Smooth muscle cell (in vitro differentiated cells): ENCODE results near the gene PITPNC1. TPM values are rescaled to one million over a fixed set of nuclear protein-coding genes. Genes with fewer than 3 reads are reported as not detected.
A peak's percentile ranks its signal among the peaks of the same experiment; 100 is the strongest.
"Not testable (repeated sequence)": the region's sequence is repeated elsewhere in the genome, so short reads cannot be mapped to it uniquely, and the experiment has no call there.

Experiments used
- DNase-seq: peaks from one replicate; lab custom pipeline; 2025; ENCODE audit not compliant: unreplicated experiment; lab: John Stamatoyannopoulos, UW
- H2AFZ ChIP-seq: fragments of 200-600 bp; sonication (generic); 2 replicates; pipeline ENCODE4 v1.6.0; 2016; ENCODE audit warnings: antibody characterized with exemption, low read depth, mild to moderate bottlenecking
- H3F3A ChIP-seq: fragments of 200-600 bp; sonication (generic); 2 replicates; pipeline ENCODE4 v1.6.0; 2017; ENCODE audit warnings: antibody characterized with exemption, low read depth
- H3K27ac ChIP-seq: fragments of 200-600 bp; sonication (generic); 2 replicates; pipeline ENCODE4 v1.5.1; 2016; ENCODE audit warnings: low read depth, mild to moderate bottlenecking
- H3K27me3 ChIP-seq: fragments of 200-600 bp; sonication (generic); 2 replicates; pipeline ENCODE4 v1.6.1; 2016; ENCODE audit warnings: low read depth, mild to moderate bottlenecking
- H3K36me3 ChIP-seq: fragments of 200-600 bp; sonication (generic); 2 replicates; pipeline ENCODE4 v1.5.1; 2016; ENCODE audit warnings: low read depth
- H3K4me1 ChIP-seq: fragments of 200-600 bp; sonication (generic); 2 replicates; pipeline ENCODE4 v1.5.1; 2016; ENCODE audit warnings: low read depth
- H3K4me2 ChIP-seq: fragments of 200-600 bp; sonication (generic); 2 replicates; pipeline ENCODE4 v1.6.0; 2016; ENCODE audit warnings: mild to moderate bottlenecking
- H3K4me3 ChIP-seq: fragments of 200-600 bp; sonication (generic); 2 replicates; pipeline ENCODE4 v1.5.1; 2016; ENCODE audit warnings: mild to moderate bottlenecking
- H3K79me2 ChIP-seq: fragments of 200-600 bp; sonication (generic); 2 replicates; pipeline ENCODE4 v1.6.0; 2016; ENCODE audit warnings: low read depth, mild to moderate bottlenecking
- H3K9ac ChIP-seq: fragments of 200-600 bp; sonication (generic); 2 replicates; pipeline ENCODE4 v1.6.0; 2016; ENCODE audit warnings: low read depth
- H3K9me3 ChIP-seq: fragments of 200-600 bp; sonication (generic); replicated peaks from 2 replicates; pipeline ENCODE4 v1.5.1; 2016; ENCODE audit warnings: low read depth
- H4K20me1 ChIP-seq: fragments of 200-600 bp; sonication (generic); 2 replicates; pipeline ENCODE4 v1.6.0; 2016; ENCODE audit warnings: low read depth
- WGBS: methylation state at CpG from one replicate; pipeline ENCODE4 v1.1.7; 2016; ENCODE audit warnings: low lambda C conversion rate; 5-methylcytosine and 5-hydroxymethylcytosine counted together
- polyA plus RNA-seq: library from polyadenylated mRNA; unstranded; fragments of >200 nt; fragmentation: Nextera tagmentation; extraction: Ambion mirVana; gene quantifications from 2 replicates; pipeline ENCODE4 v1.2.1, GENCODE V29; 2016
- total RNA-seq: library from RNA; depleted of rRNA; stranded (reverse); fragments of >200 nt; gene quantifications from 2 replicates; pipeline ENCODE4 v1.2.3, GENCODE V29; 2014
- TF ChIP-seq, protein P1 (sequence below): fragments of 200-600 bp; sonication (generic); IDR thresholded peaks from 2 replicates; pipeline ENCODE4 v1.5.1; 2017; ENCODE audit warnings: borderline replicate concordance, mild to moderate bottlenecking, antibody characterized with exemption; ENCODE audit not compliant: insufficient read depth, poor library complexity, severe bottlenecking

The PITPNC1 gene
- total and polyA plus RNA-seq, 2 experiments from 2014 or later, result 9.6 to 12.5 TPM

DNA sequence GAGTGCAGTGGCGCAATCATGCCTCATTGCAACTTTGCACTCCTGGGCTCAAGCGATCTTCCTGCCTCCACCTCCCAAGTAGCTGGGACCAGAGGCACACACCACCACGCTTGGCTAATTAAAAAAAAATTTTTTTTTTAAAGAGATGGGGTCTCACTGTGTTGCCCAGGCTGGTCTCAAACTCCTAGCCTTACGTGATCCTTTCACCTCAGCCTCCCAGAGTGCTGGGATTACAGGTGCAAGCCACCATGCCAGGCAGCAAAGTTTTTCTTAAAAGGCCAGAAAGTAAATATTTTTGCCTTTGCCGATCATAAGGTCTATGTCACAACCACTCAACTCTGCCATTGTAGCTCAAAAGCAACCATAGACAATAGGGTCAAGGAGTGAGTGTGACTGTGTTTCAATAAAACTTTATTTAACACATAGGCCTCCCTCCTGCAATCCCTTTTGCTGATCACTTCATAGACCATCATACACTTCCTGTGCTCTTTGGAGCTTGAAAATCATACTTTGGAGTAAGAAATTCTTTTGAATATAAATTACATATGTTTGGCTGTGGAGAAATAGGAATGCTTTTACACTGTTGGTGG is 48.6 kb downstream of the PITPNC1 start:
- 98% methylated on average over 5 of the region's 5 CpGs for whole genome bisulfite sequencing
- Histone ChIP-seq H4K20me1 (no peaks in the 10 kb centered on the region), H3K4me1 (no peaks in the 10 kb centered on the region), H3K4me2 (no peak overlapping the region), H3K27ac (no peak overlapping the region), H2AFZ (no peak overlapping the region), H3K4me3 (no peak overlapping the region), H3K9ac (no peak overlapping the region), H3K36me3 (no peaks in the 10 kb centered on the region), H3F3A (no peaks in the 10 kb centered on the region), H3K27me3 (no peaks in the 10 kb centered on the region), H3K79me2 (no peaks in the 10 kb centered on the region), H3K9me3 (no peaks in the 10 kb centered on the region)
- DNase-seq, result no peak
- TF ChIP-seq, protein P1, sequence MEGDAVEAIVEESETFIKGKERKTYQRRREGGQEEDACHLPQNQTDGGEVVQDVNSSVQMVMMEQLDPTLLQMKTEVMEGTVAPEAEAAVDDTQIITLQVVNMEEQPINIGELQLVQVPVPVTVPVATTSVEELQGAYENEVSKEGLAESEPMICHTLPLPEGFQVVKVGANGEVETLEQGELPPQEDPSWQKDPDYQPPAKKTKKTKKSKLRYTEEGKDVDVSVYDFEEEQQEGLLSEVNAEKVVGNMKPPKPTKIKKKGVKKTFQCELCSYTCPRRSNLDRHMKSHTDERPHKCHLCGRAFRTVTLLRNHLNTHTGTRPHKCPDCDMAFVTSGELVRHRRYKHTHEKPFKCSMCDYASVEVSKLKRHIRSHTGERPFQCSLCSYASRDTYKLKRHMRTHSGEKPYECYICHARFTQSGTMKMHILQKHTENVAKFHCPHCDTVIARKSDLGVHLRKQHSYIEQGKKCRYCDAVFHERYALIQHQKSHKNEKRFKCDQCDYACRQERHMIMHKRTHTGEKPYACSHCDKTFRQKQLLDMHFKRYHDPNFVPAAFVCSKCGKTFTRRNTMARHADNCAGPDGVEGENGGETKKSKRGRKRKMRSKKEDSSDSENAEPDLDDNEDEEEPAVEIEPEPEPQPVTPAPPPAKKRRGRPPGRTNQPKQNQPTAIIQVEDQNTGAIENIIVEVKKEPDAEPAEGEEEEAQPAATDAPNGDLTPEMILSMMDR, result no peak

DNA sequence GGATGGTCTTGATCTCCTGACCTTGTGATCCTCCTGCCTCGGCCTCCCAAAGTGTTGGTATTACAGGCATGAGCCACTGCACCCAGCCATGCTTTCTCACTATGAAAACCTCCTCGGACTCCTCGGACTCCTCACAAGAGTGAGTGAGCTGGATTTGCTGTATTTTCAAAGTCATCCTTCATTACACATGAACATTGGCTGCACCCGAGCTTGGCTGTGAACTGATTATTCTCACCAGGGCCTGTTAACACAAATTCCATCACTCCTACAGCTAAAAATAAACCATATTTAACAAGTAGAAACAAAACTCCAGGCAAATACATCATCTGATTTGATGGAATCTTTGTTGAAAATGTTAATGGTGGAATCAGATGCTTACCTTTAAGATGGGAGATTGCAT is 50.3 kb downstream of the PITPNC1 start:
- Histone ChIP-seq H3F3A (peaks cover 4% of the 10 kb centered on the region), H3K27me3 (no peaks in the 10 kb centered on the region), H4K20me1 (no peaks in the 10 kb centered on the region), H3K9me3 (no peaks in the 10 kb centered on the region), H3K79me2 (no peaks in the 10 kb centered on the region), H3K36me3 (no peaks in the 10 kb centered on the region), H3K9ac (no peak overlapping the region), H3K4me1 (no peaks in the 10 kb centered on the region), H3K27ac (no peak overlapping the region), H2AFZ (no peak overlapping the region), H3K4me3 (no peak overlapping the region), H3K4me2 (no peak overlapping the region)
- no peak for DNase-seq
- 95% methylated on average over 4 of the region's 4 CpGs for WGBS
- TF ChIP-seq, protein P1, result no peak

DNA sequence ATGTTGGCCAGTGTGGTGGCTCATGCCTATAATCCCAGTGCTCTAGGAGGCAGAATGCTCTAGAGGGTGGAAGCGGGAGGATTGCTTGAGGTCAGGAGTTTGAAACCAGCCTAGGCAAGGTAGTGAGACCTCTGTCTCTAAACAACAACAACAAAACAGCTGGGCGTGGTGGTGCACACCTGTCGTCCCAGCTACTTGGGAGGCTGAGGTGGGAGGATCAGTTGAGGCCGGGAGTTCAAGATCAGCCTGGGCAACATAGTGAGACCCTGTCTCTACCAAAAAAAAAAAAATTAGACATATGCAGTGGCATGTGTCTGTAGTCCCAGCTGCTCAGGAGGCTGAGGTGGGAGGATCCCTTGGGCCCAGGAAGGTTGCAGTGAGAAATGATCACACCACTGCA is 53.4 kb downstream of the PITPNC1 start:
- not testable (repeated sequence) for DNase-seq, H2AFZ ChIP-seq, H3K9ac ChIP-seq, H3K27me3 ChIP-seq, H3K79me2 ChIP-seq, H4K20me1 ChIP-seq, H3K36me3 ChIP-seq, H3K4me3 ChIP-seq, H3K4me2 ChIP-seq, H3K4me1 ChIP-seq, H3K27ac ChIP-seq, H3K9me3 ChIP-seq, H3F3A ChIP-seq
- 100% methylated on average over 4 of the region's 4 CpGs for WGBS

DNA sequence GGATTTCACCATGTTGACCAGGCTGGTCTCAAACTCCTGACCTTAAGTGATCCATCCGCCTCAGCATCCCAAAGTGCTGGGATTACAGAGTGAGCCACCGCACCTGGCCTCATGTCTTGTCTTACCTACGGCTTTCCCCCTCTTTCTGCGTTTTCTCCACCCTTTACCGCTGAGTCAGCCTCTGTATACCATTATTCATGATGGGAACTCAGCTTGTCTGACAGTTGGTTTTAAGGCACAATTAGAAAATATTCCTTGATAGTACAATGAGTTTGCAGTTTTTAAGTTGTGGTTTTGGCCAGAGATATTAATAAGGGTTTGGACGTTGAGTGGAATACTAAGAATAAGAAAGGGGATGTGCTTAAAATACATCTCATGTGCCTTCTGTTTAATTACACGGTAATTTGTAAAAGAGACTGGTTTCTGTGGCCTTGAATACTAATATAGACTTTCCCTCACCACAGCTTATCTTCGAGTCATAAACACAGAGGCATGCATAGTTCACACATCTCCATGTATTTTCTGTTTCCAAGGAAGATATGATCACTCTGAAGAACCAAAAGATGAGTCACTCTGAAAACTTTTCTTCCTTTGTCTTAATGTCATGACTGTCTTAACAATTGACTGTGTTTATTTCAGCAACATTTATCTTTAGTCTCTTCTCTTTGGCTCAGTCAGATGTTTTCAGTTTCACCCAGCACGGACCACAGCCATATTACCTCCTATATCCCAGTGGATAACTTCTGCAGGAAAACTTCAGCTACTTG is 54.4 kb downstream of the PITPNC1 start:
- Histone ChIP-seq H3K9me3 (no peaks in the 10 kb centered on the region), H3K27me3 (no peaks in the 10 kb centered on the region), H3K9ac (peak overlapping the region; percentile 46), H3K36me3 (no peaks in the 10 kb centered on the region), H2AFZ (no peak overlapping the region), H3K4me2 (peak overlapping the region; percentile 79), H3K79me2 (no peaks in the 10 kb centered on the region), H4K20me1 (no peaks in the 10 kb centered on the region), H3F3A (peaks cover 4% of the 10 kb centered on the region), H3K4me1 (no peaks in the 10 kb centered on the region), H3K27ac (peak overlapping the region; percentile 92), H3K4me3 (no peak overlapping the region)
- TF ChIP-seq, protein P1, result no peak
- DNase-seq, result no peak
- 37% methylated on average over 9 of the region's 9 CpGs for WGBS
